Neuronal stem cell (in vitro differentiated cells): ENCODE data around the gene NTMT2.

Source experiments
- DNase-seq: peaks from one replicate; pipeline ENCODE4 v3.0.0-alpha.2; 2013; ENCODE audit warnings: low spot score
- H2AFZ ChIP-seq: one replicate; pipeline ENCODE4 v1.6.1; 2013; ENCODE audit warnings: mild to moderate bottlenecking, low read length, inconsistent platforms
- H2AK5ac ChIP-seq: 2 replicates; pipeline ENCODE4 v1.6.1; 2013; ENCODE audit warnings: low read depth, mild to moderate bottlenecking, inconsistent platforms, low read length, moderate library complexity, mixed read lengths
- H2BK120ac ChIP-seq: 2 replicates; pipeline ENCODE4 v1.6.1; 2013; ENCODE audit warnings: low read depth, mild to moderate bottlenecking, inconsistent platforms, low read length, moderate library complexity, mixed read lengths
- H2BK12ac ChIP-seq: one replicate; pipeline ENCODE4 v1.6.1; 2013; ENCODE audit warnings: low read length, inconsistent platforms
- H2BK15ac ChIP-seq: 2 replicates; pipeline ENCODE4 v1.6.1; 2013; ENCODE audit warnings: mild to moderate bottlenecking, low read length, inconsistent platforms, mixed read lengths
- H2BK5ac ChIP-seq: one replicate; pipeline ENCODE4 v1.6.1; 2013; ENCODE audit warnings: inconsistent platforms, mild to moderate bottlenecking, low read length, moderate library complexity
- H3K14ac ChIP-seq: one replicate; pipeline ENCODE4 v1.6.1; 2013; ENCODE audit warnings: low read length, inconsistent platforms
- H3K18ac ChIP-seq: 2 replicates; pipeline ENCODE4 v1.6.1; 2013; ENCODE audit warnings: low read length, inconsistent platforms
- H3K23ac ChIP-seq: 2 replicates; pipeline ENCODE4 v1.6.1; 2013; ENCODE audit warnings: low read depth, mild to moderate bottlenecking, mixed read lengths, low read length, inconsistent platforms; ENCODE audit not compliant: poor library complexity
- H3K27ac ChIP-seq: replicated peaks from 3 replicates; pipeline ENCODE4 v1.5.1; 2013; ENCODE audit warnings: low read length, inconsistent platforms
- H3K27me3 ChIP-seq, 3 experiments: 2 replicates each; pipeline ENCODE4 v1.6.1; 2013; ENCODE audit warnings: low read length in 3 of 3, mild to moderate bottlenecking in 2 of 3, inconsistent platforms in 1 of 3, low read depth in 1 of 3, mixed read lengths in 1 of 3, moderate library complexity in 1 of 3; ENCODE audit not compliant: control insufficient read depth in 3 of 3, insufficient read depth in 3 of 3
- H3K36me3 ChIP-seq, 2 donors: replicated peaks in 1 of 2; 2 replicates each; pipeline ENCODE4 v1.6.1; 2013; ENCODE audit warnings: low read length in 2 of 2; ENCODE audit not compliant: control insufficient read depth in 2 of 2, insufficient read depth in 2 of 2
- H3K4ac ChIP-seq: 2 replicates; pipeline ENCODE4 v1.6.1; 2013; ENCODE audit warnings: inconsistent platforms, mild to moderate bottlenecking, low read length, moderate library complexity
- H3K4me1 ChIP-seq, 2 donors: 1 replicate in 1 of 2; 2 replicates in 1 of 2; pipeline ENCODE4 v1.6.1; 2013; ENCODE audit warnings: low read length in 2 of 2, low read depth in 1 of 2; ENCODE audit not compliant: control insufficient read depth in 2 of 2, insufficient read depth in 1 of 2
- H3K4me2 ChIP-seq: one replicate; pipeline ENCODE4 v1.6.1; 2013; ENCODE audit warnings: mild to moderate bottlenecking, low read length, inconsistent platforms; ENCODE audit not compliant: insufficient read depth, poor library complexity, severe bottlenecking
- H3K4me3 ChIP-seq, 2 donors: 2 replicates each; pipeline ENCODE4 v1.5.1; 2013; ENCODE audit warnings: low read length in 2 of 2, mild to moderate bottlenecking in 2 of 2, inconsistent platforms in 1 of 2, moderate library complexity in 1 of 2
- H3K79me1 ChIP-seq: one replicate; pipeline ENCODE4 v1.6.1; 2013; ENCODE audit warnings: low read depth, mild to moderate bottlenecking, inconsistent platforms, low read length, moderate library complexity
- H3K9ac ChIP-seq: one replicate; pipeline ENCODE4 v1.6.1; 2013; ENCODE audit warnings: mild to moderate bottlenecking, low read depth, low read length, inconsistent platforms; ENCODE audit not compliant: poor library complexity
- H3K9me3 ChIP-seq, 2 donors: replicated peaks in 1 of 2; 2 replicates each; pipeline versions ENCODE3 to v1.6.1; 2013; ENCODE audit warnings: low read length in 2 of 2, mild to moderate bottlenecking in 2 of 2, inconsistent platforms in 1 of 2, low read depth in 1 of 2, mixed read lengths in 1 of 2, moderate library complexity in 1 of 2; ENCODE audit not compliant: control insufficient read depth in 2 of 2, insufficient read depth in 1 of 2
- H4K8ac ChIP-seq: one replicate; pipeline ENCODE4 v1.6.1; 2013; ENCODE audit warnings: low read depth, mild to moderate bottlenecking, inconsistent platforms, low read length, moderate library complexity
- H4K91ac ChIP-seq: one replicate; pipeline ENCODE4 v1.6.1; 2013; ENCODE audit warnings: low read length, low read depth, mild to moderate bottlenecking, inconsistent platforms; ENCODE audit not compliant: poor library complexity
- WGBS, 2 donors: extraction: QIAGEN DNeasy Blood & Tissue Kit; methylation state at CpG; one replicate each; pipeline ENCODE4 v1.1.7; 2013; ENCODE audit warnings: missing lambda C conversion rate in 2 of 2, mixed read lengths in 1 of 2; ENCODE audit not compliant: insufficient read length in 2 of 2, insufficient replicate concordance in 1 of 2; ENCODE audit errors: extremely low coverage in 2 of 2; 5-methylcytosine and 5-hydroxymethylcytosine counted together

The NTMT2 gene

GRCh38 chr1:170196490-170197236 lies 50.9 kb downstream of the NTMT2 start:
- no CpG with 5 or more reads among the region's 2 CpGs for WGBS, 2 donors
- Histone ChIP-seq H4K8ac (no peak overlapping the region), H3K4me3 (no peak overlapping the region), H3K79me1 (no peaks in the 10 kb centered on the region), H3K9ac (no peak overlapping the region), H3K23ac (no peak overlapping the region), H2BK12ac (no peak overlapping the region), H2AK5ac (no peak overlapping the region), H3K14ac (no peak overlapping the region), H3K4me2 (no peak overlapping the region), H2BK15ac (no peak overlapping the region), H2AFZ (no peak overlapping the region), H3K27me3 (no peaks in the 10 kb centered on the region), H3K4ac (no peak overlapping the region), H2BK120ac (no peak overlapping the region), H4K91ac (no peak overlapping the region), H3K27ac (no peak overlapping the region), H3K36me3 (no peaks in the 10 kb centered on the region), H3K4me1 (no peaks in the 10 kb centered on the region), H3K9me3 (peaks cover 0 to 2% of the 10 kb centered on the region in 2 donors), H3K18ac (no peak overlapping the region), H2BK5ac (no peak overlapping the region)
- DNase-seq = no peak

DNA sequence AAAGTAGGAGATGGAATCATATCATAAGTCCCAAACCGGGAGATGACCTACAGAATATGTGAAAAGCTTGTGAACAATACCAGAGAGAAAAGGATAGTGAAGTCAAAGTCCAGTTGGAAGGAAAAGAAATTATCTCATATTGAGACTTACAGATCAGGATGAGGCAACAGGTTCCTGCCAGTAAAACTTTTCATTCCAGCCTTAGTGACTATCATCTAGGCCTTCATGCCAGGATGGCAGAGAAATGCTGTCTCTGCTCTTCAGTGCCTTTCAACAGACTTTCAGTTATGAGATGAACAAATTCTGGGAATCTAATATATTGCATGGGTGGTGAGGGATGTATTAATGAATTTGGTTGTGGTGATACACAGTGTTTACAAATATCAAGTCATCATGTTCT lies 52.3 kb downstream of the NTMT2 start:
- Histone ChIP-seq H2AFZ (no peak overlapping the region), H3K14ac (no peak overlapping the region), H2BK120ac (no peak overlapping the region), H2BK5ac (no peak overlapping the region), H3K9ac (no peak overlapping the region), H3K79me1 (no peaks in the 10 kb centered on the region), H3K18ac (no peak overlapping the region), H3K27me3 (no peaks in the 10 kb centered on the region), H4K8ac (no peak overlapping the region), H3K23ac (no peak overlapping the region), H4K91ac (no peak overlapping the region), H2BK12ac (no peak overlapping the region), H3K4me3 (no peak overlapping the region), H3K27ac (no peak overlapping the region), H2AK5ac (no peak overlapping the region), H3K4me1 (no peaks in the 10 kb centered on the region), H3K4me2 (no peak overlapping the region), H3K9me3 (peaks cover 0 to 2% of the 10 kb centered on the region in 2 donors), H2BK15ac (no peak overlapping the region), H3K4ac (no peak overlapping the region), H3K36me3 (no peaks in the 10 kb centered on the region)
- DNase-seq = no peak
- no CpG with 5 or more reads among the region's 1 CpG for WGBS, 2 donors

GRCh38 chr1:170198584-170198983 lies 52.8 kb downstream of the NTMT2 start:
- DNase-seq = no peak
- H2BK15ac ChIP-seq = no peak overlapping the region
- H2BK120ac ChIP-seq = no peak overlapping the region
- no peaks in the 10 kb centered on the region for H3K27me3 ChIP-seq
- H3K36me3 ChIP-seq = no peaks in the 10 kb centered on the region
- H2BK12ac ChIP-seq = no peak overlapping the region
- H3K9ac ChIP-seq = no peak overlapping the region
- H2AK5ac ChIP-seq = no peak overlapping the region
- no peak overlapping the region for H4K8ac ChIP-seq
- no peak overlapping the region for H3K18ac ChIP-seq
- H3K23ac ChIP-seq = no peak overlapping the region
- peaks cover 0 to 2% of the 10 kb centered on the region in 2 donors for H3K9me3 ChIP-seq
- H3K4me1 ChIP-seq = no peaks in the 10 kb centered on the region
- H3K4me2 ChIP-seq = no peak overlapping the region
- H3K14ac ChIP-seq = no peak overlapping the region
- no peak overlapping the region for H3K4me3 ChIP-seq
- H3K27ac ChIP-seq = no peak overlapping the region
- no peak overlapping the region for H4K91ac ChIP-seq
- no peak overlapping the region for H2BK5ac ChIP-seq
- no peaks in the 10 kb centered on the region for H3K79me1 ChIP-seq
- no peak overlapping the region for H3K4ac ChIP-seq
- no peak overlapping the region for H2AFZ ChIP-seq

DNA sequence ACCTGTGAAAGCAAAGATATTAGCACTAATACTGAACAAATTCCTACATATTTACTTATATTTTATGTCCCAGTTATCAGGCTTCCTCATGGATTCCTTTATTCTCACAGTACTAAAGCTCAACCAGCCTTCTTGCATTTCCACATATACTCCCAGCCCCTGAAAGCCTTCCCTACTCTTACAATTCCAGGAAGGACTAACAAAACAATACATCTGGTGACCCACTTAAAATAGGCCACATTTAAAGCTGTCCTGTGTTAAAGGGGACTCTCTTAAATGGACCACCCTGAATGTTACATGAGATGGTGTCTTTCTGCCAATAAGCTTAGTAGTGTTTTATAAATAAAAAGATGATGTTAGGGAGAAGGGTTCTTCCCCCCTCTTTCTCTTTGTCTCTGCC lies 54.4 kb downstream of the NTMT2 start:
- H3K4me1 ChIP-seq = peaks cover 0 to 2% of the 10 kb centered on the region in 2 donors
- no peaks in the 10 kb centered on the region for H3K79me1 ChIP-seq
- no peak overlapping the region for H2BK15ac ChIP-seq
- no peak overlapping the region for H3K4me2 ChIP-seq
- no peak overlapping the region for H3K9ac ChIP-seq
- H3K27me3 ChIP-seq = no peaks in the 10 kb centered on the region
- no peak overlapping the region for H3K4ac ChIP-seq
- no peak overlapping the region for H3K27ac ChIP-seq
- no peak overlapping the region for H2BK12ac ChIP-seq
- no peak overlapping the region for H3K14ac ChIP-seq
- no peaks in the 10 kb centered on the region for H3K9me3 ChIP-seq
- H3K18ac ChIP-seq = no peak overlapping the region
- H3K23ac ChIP-seq = no peak overlapping the region
- no peak overlapping the region for H2BK5ac ChIP-seq
- H4K91ac ChIP-seq = no peak overlapping the region
- no peak overlapping the region for H4K8ac ChIP-seq
- H2AFZ ChIP-seq = no peak overlapping the region
- H2BK120ac ChIP-seq = no peak overlapping the region
- no peak overlapping the region for H2AK5ac ChIP-seq
- DNase-seq = no peak
- H3K4me3 ChIP-seq = no peak overlapping the region
- H3K36me3 ChIP-seq = no peaks in the 10 kb centered on the region
